Natural killer cell treated with Interleukin-12 subunit alpha and Interleukin-12 subunit beta and Interleukin-15 and Interleukin-18, amount 100 ng/mL, for 72 hours (primary cell): ENCODE measurements around the gene EXD2. TPM values are rescaled to one million over a fixed set of nuclear protein-coding genes. Genes with fewer than 3 reads are reported as not detected.
"Not testable (repeated sequence)": the region's sequence is repeated elsewhere in the genome, so short reads cannot be mapped to it uniquely, and the experiment has no call there.

ENCODE experiments used
- ATAC-seq, 2 donors: fragments of 150-1000 bp; cut with Tn5 transposase in 1 of 2; sonication (Bioruptor Pico), chemical (Tn5 transposase) in 1 of 2; 2 replicates each; pipeline ENCODE4 v1.10.0; 2021
- DNase-seq: peaks from one replicate; pipeline ENCODE4 v3.0.0; 2022; ENCODE audit warnings: low spot score
- H3K27ac Mint-ChIP-seq, 2 donors: 1 replicate in 1 of 2; 2 replicates in 1 of 2; pipeline ENCODE4 v1.8.0; 2022; ENCODE audit warnings: mixed read lengths in 2 of 2, mild to moderate bottlenecking in 1 of 2, moderate library complexity in 1 of 2
- H3K27me3 Mint-ChIP-seq, 2 donors: 1 replicate in 1 of 2; 2 replicates in 1 of 2; pipeline ENCODE4 v1.8.0; 2022; ENCODE audit warnings: mixed read lengths in 2 of 2
- H3K36me3 Mint-ChIP-seq: one replicate; pipeline ENCODE4 v1.8.0; 2022; ENCODE audit warnings: mixed read lengths
- H3K4me1 Mint-ChIP-seq, 2 donors: 1 replicate in 1 of 2; 2 replicates in 1 of 2; pipeline ENCODE4 v1.8.0; 2022; ENCODE audit warnings: low read depth in 2 of 2, mixed read lengths in 2 of 2, mild to moderate bottlenecking in 1 of 2
- H3K4me3 Mint-ChIP-seq: one replicate; pipeline ENCODE4 v1.8.0; 2022; ENCODE audit warnings: mixed read lengths
- H3K9me3 Mint-ChIP-seq: 2 replicates; pipeline ENCODE4 v1.8.0; 2022; ENCODE audit warnings: mixed read lengths
- total RNA-seq, 2 donors: library from RNA; stranded (reverse); gene quantifications; one replicate each; pipeline ENCODE4 v1.2.3, GENCODE V29; 2022

Gene EXD2
- total RNA-seq, 2 donors from 2014 or later, result 8.7 to 10.4 TPM

DNA sequence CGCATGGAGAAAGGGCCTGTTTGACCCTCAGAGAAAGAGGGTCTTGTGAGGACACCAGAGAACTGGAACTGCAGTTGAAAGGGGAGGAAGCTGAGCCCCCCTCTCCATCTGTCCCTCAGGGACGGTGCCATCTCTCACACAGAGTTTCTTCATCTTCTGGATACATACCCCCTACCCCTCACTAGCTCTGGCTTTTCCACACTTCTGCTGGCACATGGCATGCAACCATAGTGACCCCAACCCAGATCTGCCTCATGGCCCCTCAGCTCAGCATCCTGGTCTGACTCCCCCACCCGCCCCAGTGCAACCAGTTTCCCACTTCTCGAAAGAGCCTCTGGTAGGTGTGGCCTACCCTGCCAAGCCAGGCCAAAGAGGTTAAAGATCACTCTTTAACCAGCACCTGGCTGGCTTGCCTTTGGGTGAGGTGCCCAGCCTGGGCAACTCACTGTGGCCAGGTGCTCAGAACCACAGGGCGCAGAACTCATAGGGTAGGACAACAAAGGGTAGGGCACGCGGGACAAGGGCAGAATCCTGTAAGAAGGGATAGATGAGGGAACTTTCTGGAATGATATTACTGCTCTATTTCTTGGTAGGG is 94.5 kb downstream of the EXD2 start:
- Mint-ChIP-seq H3K4me1 (no peaks in the 10 kb centered on the region), H3K27me3 (peaks cover 8 to 13% of the 10 kb centered on the region in 2 donors), H3K36me3 (no peaks in the 10 kb centered on the region), H3K4me3 (no peak overlapping the region), H3K27ac (no peak overlapping the region), H3K9me3 (no peaks in the 10 kb centered on the region)
- ATAC-seq (no peak), DNase-seq (no peak)

DNA sequence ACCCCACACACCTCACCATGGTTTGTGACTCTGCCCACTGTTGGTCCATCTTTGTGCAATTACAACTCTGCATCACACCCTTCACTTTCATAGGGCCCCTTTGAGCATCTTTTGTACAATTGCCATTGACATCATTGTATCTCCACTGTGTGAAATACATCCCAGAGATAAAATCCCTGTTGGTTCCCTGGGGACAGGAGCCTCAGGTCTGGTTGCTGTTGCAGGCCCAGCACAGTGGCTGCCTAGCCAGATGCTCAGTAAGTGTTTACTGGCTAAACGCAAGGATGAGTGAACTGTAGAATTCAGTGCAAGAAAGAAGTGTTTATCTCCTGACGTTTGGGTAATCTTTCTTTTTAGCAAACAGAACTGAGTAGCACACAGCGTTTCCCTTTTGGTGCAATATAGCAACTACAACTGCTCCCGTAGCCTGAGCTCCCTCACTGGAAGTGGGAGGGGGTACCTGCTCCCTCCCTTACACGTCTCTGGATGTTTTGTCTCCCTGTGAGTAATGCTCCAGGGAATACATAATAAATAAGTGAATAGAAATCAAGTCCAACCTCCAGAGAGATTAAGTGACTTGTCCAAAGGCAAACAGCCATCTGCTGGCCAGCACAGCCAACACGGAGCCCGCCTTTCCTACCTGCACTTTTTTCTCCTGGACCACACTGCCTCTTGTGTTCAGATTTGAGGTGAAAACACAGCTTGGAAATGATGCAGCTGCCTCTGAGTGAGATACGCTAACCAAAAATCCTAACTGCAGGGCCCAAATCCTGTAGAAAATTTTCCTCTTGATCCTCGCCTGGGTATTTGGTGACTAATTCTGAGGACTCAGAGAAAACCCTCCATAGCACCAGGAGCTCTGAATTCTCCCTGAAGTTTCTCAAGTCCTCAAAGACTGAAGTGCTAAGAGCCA is 96.1 kb downstream of the EXD2 start:
- H3K4me3 Mint-ChIP-seq, result no peak overlapping the region
- H3K36me3 Mint-ChIP-seq, result no peaks in the 10 kb centered on the region
- DNase-seq, result no peak
- peaks cover 6 to 9% of the 10 kb centered on the region in 2 donors for H3K27me3 Mint-ChIP-seq
- no peaks in the 10 kb centered on the region for H3K4me1 Mint-ChIP-seq
- ATAC-seq, result no peak
- H3K27ac Mint-ChIP-seq, result no peak overlapping the region
- H3K9me3 Mint-ChIP-seq, result no peaks in the 10 kb centered on the region

DNA sequence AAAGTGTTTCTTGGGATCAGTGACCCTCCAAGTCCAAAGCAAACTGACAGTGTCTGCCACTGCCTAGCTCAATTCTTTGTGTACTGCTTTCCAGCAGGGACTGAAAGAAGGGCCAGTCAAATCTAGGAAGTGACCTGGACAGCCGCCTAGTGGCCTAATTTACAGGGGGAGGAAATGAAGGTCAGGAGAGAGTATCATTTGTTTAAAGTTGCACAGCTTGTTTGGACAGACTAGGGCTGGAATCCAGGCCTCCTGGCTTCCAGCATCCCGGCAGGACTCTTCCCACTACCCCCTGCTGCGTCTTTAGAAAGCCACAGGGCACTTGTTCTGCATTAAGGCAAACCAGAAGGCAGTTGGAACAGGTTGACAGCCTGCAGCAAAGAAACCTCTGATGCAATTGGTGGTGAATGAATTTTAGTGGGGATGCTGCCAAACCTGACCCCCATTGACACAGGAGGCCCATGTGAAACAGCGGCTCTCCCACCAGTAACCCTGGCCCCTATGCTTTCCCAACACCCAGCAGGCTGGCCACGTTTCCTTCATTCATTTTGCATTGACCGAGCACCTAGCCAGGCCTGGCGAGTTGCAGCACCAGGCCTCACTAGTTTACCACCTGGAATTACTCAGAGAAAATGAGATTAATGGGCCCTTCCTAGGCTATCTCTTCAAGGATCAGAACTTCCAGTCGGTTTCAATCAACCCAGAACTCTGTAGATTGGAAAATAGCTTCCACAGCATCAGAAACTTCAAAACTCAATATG is 96.9 kb downstream of the EXD2 start:
- DNase-seq (no peak), ATAC-seq (no peak)
- Mint-ChIP-seq H3K4me1 (no peaks in the 10 kb centered on the region), H3K9me3 (no peaks in the 10 kb centered on the region), H3K4me3 (no peak overlapping the region), H3K27ac (no peak overlapping the region), H3K27me3 (peaks cover under 1 to 6% of the 10 kb centered on the region in 2 donors), H3K36me3 (no peaks in the 10 kb centered on the region)

DNA sequence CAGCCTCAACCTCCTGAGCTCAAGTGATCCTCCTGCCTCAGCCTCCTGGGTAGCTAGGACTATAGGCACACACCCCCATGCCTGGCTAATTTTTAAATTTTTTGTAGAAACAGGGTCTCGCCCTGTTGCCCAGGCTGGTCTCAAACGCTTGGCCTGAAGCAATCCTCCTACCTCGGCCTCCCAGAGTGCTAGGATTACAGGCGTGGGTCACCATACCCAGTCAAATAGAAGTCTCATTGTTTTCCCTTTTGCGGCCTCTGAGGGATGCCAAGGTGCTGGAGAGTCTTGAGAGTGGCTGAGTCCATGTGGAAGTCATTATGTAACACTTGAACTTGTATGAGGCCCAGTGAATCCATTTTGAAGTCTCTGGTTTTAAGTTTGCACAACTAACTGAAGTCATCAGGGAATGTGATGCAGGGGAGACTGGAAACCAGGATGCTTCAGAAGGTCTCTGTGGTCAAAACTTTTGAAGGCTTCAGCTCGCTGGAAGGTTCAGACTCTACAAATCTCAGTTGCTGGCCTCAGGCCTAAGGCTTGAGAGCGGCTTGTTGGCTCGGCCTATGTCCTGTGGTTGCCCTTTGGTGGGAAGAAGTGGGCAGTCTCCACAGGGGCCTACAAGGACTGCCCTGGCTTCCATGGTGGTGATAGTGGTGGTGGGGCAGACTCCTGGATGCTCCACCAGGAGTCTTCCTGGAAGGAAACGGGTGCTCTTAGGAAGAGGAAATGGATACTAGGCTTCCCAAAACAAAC is 97.8 kb downstream of the EXD2 start:
- H3K9me3 Mint-ChIP-seq, result no peaks in the 10 kb centered on the region
- H3K27ac Mint-ChIP-seq, result no peak overlapping the region
- no peaks in the 10 kb centered on the region for H3K36me3 Mint-ChIP-seq
- H3K4me1 Mint-ChIP-seq, result no peaks in the 10 kb centered on the region
- H3K27me3 Mint-ChIP-seq, result peaks cover 0 to 6% of the 10 kb centered on the region in 2 donors
- ATAC-seq (no peak), DNase-seq (no peak)
- H3K4me3 Mint-ChIP-seq, result no peak overlapping the region

DNA sequence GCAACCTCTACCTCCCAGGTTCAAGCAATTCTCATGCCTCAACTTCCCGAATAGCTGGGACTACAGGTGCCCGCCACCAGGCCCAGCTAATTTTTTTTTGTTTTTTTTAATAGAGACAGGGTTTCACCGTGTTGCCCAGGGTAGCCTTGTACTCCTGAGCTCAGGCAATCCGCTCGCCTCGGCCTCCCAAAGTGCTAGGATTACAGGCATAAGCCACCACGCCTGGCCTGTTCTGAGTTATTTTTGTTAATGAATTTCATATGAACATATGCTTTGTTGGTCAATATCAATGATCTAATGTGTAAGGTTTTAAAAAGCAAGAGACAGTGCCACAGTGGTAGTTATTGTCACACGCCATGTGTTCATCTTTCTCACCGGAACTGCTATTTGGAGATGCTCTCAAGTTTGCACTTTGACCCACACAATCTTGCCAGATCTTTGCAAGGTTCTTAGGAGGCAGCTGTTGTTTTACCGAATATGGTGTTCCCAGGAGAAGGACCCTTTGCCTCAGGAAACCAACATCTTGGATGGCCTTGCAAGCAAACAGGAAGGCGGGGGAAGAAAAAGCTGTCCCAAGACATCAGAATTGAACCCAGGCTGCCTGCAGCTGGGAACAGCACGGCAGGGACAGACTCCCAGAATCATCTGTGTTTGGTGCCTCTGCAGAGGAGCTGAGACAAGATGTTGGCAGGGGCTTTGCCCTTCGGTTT is 98.7 kb downstream of the EXD2 start:
- H3K36me3 Mint-ChIP-seq, result no peaks in the 10 kb centered on the region
- peaks cover 0 to 6% of the 10 kb centered on the region in 2 donors for H3K27me3 Mint-ChIP-seq
- H3K27ac Mint-ChIP-seq, result no peak overlapping the region
- DNase-seq, result no peak
- no peak for ATAC-seq
- no peaks in the 10 kb centered on the region for H3K4me1 Mint-ChIP-seq
- H3K4me3 Mint-ChIP-seq, result no peak overlapping the region
- H3K9me3 Mint-ChIP-seq, result no peaks in the 10 kb centered on the region

DNA sequence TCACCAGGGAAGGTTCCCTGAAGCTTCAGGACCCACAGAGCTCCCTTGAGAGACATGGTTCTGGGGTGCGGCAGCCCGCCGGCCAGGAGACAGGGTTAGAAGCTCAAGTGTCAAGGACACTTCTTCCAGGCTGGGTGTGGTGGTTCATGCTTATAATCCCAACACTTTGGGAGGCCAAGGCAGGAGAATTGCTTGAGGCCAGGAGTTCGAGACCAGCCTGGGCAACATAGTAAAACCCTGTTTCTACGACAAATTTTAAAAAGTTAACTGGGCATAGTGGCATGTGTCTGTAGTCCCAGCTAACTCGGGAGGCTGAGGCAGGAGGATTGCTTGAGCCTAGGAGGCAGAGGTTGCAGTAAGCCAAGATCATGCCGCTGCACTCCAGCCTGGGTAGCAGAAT is 99.6 kb downstream of the EXD2 start:
- not testable (repeated sequence) for H3K9me3 Mint-ChIP-seq, H3K36me3 Mint-ChIP-seq, DNase-seq, ATAC-seq, H3K27me3 Mint-ChIP-seq, H3K27ac Mint-ChIP-seq, H3K4me1 Mint-ChIP-seq, H3K4me3 Mint-ChIP-seq

DNA sequence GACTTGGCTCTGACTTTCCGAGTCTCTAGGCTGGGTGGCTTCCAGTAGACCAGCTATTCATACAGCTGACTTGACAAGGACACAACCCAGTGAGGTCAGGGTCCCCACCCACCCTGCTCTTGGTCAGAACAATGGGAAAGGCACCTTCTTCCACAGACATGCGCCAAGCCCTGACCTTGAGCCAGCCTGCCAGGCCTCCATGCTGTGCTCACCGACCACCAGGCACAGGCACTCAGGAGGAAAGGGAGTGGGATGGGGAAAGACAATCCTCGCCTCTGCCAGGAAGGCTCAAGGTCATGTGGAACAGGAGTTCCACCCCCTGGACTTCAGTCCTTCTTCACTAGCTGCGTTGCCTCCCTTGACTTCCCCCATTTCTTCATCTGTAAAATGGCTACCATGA is 100.1 kb downstream of the EXD2 start:
- ATAC-seq (no peak), DNase-seq (no peak)
- Mint-ChIP-seq H3K27ac (no peak overlapping the region), H3K4me1 (no peaks in the 10 kb centered on the region), H3K9me3 (no peaks in the 10 kb centered on the region), H3K4me3 (no peak overlapping the region), H3K27me3 (peaks cover 0 to 6% of the 10 kb centered on the region in 2 donors), H3K36me3 (no peaks in the 10 kb centered on the region)

DNA sequence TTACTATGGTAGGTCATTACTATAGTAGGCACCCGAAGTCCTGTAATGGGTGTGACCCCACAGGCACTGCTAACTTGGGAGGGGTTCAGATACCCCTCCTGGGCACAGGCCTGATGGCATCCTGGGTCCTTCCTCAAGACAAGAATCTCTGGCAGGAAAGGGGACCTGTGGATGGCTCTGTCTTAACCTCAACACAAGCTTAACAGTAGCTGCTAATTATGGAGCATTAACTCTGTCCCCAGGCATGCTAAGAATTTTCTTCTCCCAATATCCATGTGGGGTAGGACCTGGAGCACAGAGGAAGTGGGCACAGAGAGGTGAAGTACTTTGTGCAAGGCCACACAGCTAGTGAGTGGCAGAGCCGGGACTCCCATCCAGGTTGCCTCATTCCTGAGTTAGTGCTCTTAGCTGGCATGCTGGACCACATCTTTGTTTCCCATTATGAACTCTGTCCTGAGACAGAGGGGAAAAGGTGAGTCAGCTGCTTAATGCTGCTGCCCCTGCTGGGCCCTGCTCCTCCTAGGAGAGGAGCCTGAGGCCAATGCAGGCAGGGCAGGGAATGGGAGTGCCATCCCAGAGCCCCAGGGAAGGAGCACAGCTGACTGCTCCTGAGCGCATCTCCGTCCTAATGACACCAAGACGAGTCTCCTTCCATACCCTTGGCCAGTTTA is 100.7 kb downstream of the EXD2 start:
- peaks cover 0 to 6% of the 10 kb centered on the region in 2 donors for H3K27me3 Mint-ChIP-seq
- H3K4me3 Mint-ChIP-seq, result no peak overlapping the region
- H3K4me1 Mint-ChIP-seq, result no peaks in the 10 kb centered on the region
- no peak for DNase-seq
- no peaks in the 10 kb centered on the region for H3K36me3 Mint-ChIP-seq
- H3K9me3 Mint-ChIP-seq, result no peaks in the 10 kb centered on the region
- no peak for ATAC-seq
- H3K27ac Mint-ChIP-seq, result no peak overlapping the region

Other genes starting within 250 kb of the EXD2 start
- gene ACTN1, start 212.2 kb upstream of the EXD2 start, total RNA-seq, result 100 to 1,000 TPM in 1 of 2 donors, 10 to 100 TPM in 1; 40.1 to 124 TPM
- 10 to 100 TPM; 51.3 to 52.0 TPM for gene DCAF5, start 38.4 kb upstream of the EXD2 start, total RNA-seq
- gene GALNT16, start 68.7 kb downstream of the EXD2 start, total RNA-seq, result under 1 TPM in 1 of 2 donors, not detected in 1; 0.05 TPM
- 100 to 1,000 TPM; 227 to 233 TPM for gene ERH, start 206.8 kb downstream of the EXD2 start, total RNA-seq
- gene SLC39A9, start 207.2 kb downstream of the EXD2 start, total RNA-seq, result 10 to 100 TPM; 59.5 to 62.2 TPM